Stimulated activated CD4-positive, alpha-beta T cell treated with anti-CD3 and anti-CD28 coated beads, Interleukin-4, amount 100 ng/mL, for 48 hours (primary cell): ENCODE measurements around the gene DDN.

ENCODE experiments used
- DNase-seq, 2 donors: peaks; one replicate each; pipeline ENCODE4 v3.0.0-alpha.2; 2020; ENCODE audit warnings: low read depth in 2 of 2

Gene DDN

GRCh38 chr12:48966177-48966895 lies 32.8 kb downstream of the DDN start:
- DNase-seq = no peak

- no peak for DNase-seq
Observed at GRCh38 chr12:48965298-48965838, 33.8 kb downstream of the DDN start.

- no peak for DNase-seq
Observed at GRCh38 chr12:48961801-48962200, 37.4 kb downstream of the DDN start.

GRCh38 chr12:48961331-48961730 lies 37.8 kb downstream of the DDN start:
- no peak for DNase-seq

DNA sequence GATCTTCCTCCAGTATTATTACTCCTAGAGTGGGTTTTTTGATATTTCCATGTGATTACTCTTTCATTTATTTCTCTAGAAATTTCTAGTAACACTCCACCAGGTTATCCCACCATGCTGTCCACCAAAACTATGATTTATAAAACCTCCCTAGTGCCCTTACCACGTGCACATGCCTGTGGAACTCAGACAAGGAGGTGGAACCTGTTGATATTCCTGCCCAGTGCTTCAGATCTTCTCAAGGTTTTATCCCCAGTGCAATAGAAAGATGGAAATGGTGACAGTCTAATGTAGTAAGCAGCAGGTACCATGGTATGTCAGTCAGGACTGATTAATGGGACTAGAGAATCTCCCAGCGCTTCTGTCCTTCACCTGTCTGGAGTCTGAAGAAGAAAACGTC lies 38.3 kb downstream of the DDN start:
- DNase-seq = no peak

- DNase-seq = no peak
Observed at GRCh38 chr12:48958049-48958388, 41.2 kb downstream of the DDN start.

DNA sequence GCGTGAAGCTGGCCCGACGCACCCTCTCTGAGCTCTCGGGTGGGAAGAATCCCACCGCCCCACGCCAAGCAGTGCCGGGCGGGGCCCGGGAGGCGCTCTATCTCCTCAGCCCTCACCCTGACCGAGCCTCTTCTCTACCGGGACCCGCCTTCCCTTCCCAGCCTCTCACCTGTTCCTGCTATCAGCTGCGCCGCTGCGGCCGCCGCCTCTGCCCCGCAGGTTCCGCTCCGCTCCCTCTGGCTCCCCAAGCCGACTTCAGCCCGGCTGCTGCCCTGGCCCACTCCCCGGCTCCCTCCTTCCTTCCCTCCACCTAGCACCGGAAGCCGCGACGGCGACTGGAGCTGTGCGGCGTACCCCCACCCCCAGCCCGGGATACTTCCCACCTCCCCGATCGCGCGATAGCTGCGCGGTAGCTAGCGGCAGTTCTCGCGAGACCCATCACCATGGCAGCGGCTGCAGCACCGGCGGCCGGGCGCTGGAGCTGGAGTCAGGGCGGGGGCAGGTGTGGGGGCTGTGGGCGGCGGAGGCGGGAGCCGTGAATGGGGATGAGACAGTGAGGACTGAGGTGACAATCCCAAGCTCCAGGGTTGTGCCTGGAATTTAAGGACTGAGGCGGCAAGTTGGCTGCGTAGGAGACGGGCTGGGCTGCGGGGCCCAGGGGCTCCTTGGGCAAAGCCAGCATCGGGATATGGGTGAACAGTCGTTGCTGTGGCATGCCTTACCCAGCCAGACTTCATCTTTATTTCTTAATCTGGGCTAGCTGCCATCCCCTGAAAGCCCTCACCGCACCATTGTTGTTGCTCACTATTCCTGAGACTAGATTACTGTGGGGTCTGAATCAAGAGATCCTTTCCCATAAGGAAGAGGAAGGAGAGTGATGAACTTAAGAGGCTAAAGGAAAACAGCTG lies 41.8 kb downstream of the DDN start, which contains the start of gene ARF3:
ARF3 (minus strand) TSS at position 347 of the 908 bp plus-strand sequence. CDS start 16,392 bp downstream, outside the sequence.
- peak; percentile 87 to 91 for DNase-seq

DNA sequence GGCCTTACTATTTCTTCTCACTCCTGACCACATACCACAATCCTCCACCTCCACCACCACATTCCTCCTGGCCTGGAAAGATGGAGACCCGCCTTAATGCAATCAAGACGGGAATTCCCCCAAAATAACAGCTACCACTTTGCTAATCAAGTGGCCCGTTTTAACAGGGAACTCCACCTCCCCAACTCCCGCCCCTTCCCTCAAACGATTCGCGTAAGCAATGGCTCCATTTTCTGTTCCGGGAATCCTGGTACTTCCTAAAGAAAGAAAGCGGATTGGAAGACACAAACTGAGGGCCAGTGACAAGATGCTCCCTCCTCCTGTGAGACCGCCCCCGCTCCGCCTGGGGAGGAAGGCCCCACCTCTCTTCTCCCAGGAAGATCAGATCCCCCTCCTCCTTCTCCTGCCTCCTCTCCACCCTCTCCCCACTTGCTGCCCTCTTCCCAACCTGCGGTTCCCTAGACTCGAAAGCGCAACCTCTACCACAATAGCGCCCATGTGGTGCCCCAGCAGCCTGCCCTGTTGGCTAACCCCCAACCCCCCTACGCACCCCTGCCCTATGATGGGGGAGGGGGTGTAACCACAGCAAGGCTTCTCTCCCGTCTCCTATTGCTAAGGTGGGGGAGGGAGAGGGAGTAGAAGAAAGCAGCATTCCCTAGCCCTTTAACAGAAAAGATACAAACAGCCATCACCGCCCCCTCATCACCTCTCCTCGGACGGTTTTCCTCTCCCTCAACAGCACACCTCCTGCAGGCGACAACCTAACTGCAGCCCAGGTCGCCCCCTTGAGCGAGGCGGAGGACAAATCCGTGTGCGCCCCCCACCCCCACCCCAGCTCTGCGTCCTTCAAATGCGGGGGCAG lies 42.7 kb downstream of the DDN start:
- DNase-seq = no peak

DNA sequence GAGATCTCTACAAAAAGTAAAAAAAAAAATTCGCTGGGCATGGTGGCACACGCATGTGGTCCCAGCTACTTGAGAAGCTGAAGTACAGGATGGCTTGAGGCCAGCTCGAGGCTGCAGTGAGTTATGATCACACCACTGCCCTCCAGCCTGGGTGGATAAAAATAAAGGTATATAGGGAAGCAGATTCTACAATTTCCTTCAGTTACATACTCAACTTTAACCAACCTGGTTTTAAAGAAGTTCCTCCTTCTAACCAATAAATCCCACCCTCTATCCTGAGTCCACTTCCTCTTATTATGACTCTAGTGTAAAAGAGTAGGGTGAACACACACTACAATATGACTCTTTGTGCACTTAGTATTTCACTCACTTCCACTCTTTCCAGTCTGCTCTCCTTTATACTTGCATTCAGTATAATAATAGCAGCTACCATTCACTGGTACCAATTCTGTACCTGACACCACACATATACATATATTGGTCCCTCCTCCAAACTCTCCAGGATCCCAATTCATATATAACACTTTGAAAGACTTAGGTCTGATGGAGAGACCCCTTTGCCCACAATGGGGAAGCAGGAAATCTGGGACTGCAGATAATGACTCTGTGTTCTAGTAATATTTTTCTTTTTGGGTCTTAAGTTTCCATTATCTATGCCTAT lies 44.2 kb downstream of the DDN start:
- no peak for DNase-seq

- DNase-seq = no peak
Observed at GRCh38 chr12:48954061-48954460, 45.1 kb downstream of the DDN start.

GRCh38 chr12:48952691-48953090 lies 46.5 kb downstream of the DDN start:
- DNase-seq = no peak

DNA sequence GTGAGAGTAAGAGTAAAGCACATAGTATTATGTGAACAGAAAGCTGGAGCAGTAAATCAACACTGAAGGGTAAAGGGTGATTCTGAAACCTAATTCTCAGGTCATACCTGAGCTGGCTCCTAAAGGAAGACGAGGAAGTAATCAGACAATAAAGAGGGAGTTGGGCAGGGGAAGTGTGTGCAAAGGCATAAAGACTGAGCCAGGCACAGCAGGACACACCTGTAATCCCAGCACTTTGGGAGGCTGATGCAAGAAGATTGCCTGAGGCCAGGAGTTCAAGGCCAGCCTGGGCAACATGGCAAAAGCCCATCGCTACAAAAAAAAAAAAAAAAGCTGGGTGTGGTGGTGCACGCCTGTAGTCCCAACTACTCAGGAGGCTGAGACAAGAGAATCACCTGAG lies 51.4 kb downstream of the DDN start:
- DNase-seq = no peak

GRCh38 chr12:48946943-48947342 lies 52.2 kb downstream of the DDN start:
- no peak for DNase-seq

DNA sequence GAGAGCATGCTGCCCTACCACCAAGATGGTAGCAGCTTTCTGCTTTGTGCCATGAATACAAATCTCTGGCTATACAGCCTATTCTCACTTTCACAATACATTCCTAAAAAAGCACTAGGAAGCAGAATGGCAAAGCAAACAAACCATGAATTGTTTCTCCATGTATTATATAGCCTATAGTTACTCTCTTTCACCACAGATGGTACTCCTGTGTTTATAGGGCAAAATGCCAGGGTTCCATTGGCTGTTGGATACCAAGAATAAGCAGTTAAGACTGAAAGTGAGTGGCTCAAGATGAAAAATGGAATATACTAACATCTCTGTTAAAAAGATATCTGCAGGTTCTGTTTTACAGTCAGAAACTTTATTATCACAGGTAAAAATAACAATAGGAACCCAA lies 53.0 kb downstream of the DDN start:
- DNase-seq = no peak
